GM19467 (cell line): Measurements from ENCODE around the gene ZXDC.

Experiments used
- ATAC-seq: cut with Tn5 transposase; IDR thresholded peaks from one replicate; pipeline ENCODE4 v1.9.1; 2021; ENCODE audit warnings: mild to moderate bottlenecking, moderate library complexity; ENCODE audit not compliant: unreplicated experiment

The ZXDC gene

DNA sequence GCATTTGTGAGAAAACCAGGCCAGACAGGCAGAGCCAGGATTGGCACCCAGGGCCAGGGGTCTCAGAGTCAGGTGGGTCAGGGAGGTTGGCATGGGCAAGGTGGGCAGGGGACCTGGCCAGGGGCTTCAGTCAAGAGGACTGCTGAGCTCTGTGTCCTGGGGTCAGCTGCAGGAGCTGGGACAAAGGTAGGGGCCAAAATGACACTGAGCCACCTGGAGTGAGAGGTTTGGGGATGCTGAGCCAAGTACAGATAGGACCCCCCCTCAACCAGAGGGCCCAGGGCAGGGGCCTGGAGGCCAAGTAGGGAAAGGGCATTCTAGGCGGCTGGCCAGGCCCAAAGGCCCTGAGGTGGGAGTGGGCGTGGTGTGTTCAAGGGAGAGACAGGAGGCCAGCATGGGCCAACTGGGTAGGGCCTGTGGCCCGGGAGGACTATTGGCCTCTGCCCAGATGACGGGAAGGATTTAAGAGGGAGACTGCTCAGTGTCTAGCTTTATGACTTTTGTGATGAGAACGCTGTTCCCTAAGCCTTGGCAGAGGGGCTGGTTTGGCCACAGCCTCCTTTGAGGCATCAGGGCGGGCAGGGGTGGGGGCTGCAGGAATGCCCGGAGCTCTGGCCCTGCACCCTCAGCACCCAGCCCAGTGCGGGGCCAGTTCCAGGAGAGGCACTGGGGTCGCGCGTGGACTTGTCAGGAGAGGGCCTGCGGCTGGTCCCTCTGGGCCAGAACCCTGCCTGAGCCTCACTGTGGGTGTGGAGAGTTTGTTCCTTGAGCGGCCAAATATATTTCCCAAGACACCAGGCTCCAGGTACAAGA is 77.9 kb downstream of the ZXDC start:
- no peak for ATAC-seq

GRCh38 chr3:126396536-126396935 is 79.2 kb downstream of the ZXDC start:
- ATAC-seq = no peak

GRCh38 chr3:126395846-126396513 is 79.7 kb downstream of the ZXDC start:
- no peak for ATAC-seq

- ATAC-seq = no peak
Measured at GRCh38 chr3:126394977-126395321, 80.7 kb downstream of the ZXDC start.

DNA sequence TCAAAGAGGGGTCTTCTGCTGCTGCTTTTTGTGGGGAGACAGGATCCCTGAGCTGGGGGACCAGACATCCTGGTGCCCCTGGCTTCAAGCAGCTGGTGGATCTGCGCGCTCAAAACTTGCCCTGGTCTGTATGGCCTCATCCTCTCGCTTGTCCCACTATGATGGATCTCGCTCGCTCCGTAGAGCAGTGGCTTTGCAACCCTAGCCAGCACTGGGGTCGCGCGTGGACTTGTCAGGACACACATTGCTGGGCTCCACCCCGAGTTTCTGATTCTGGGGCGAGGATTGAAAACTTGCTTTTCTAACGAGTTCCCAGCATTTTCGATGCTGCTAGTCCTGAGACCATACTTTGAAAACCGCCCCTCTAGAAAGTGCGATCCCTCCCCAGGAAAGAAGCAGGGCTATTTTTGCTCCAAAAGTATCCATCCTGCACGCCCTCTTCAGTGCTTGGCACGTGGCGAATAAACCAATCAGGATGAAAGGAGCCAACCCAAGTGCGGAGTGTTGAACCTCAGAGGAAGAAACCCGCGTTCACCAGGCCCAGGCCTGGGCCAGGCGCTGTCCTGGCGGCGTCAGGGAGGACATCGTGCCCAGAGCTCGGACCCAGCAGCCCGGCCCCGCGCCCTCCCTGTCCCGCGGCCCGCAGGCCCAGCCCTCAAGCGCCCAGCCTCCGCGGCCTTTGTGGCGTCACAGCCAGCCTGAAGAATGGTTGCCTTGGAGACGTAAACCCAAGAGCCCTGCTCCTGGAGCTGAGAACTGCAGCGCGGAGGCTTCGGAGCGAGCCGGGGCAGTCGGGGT is 81.3 kb downstream of the ZXDC start, which contains the start of gene CFAP100:
Gene CFAP100 (plus strand): TSS at position 731 of the 798 bp plus-strand sequence. CDS start 1,092 bp downstream, outside the sequence.
- no peak for ATAC-seq

- ATAC-seq = no peak
Measured at GRCh38 chr3:126393563-126393962, 82.1 kb downstream of the ZXDC start.

DNA sequence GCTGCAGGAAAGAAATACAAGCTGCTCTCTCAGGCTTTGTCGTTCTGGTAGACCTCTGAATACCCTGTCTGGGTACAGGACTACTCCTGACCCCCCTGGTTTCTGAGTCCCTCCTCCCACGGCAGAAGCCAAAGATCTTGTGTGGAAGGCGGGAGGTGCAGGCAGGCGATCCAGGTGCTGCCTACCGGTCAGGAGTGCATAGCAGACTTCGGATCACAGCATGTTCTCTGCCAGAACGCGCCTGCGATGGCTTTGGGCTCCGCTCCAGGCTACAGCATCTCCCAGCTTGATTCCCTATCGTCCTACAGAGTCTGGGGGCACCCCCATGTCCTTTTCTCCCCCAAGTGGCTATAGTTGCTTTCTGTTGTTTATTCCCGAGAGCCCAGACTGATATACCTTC is 83.4 kb downstream of the ZXDC start:
- ATAC-seq = no peak

DNA sequence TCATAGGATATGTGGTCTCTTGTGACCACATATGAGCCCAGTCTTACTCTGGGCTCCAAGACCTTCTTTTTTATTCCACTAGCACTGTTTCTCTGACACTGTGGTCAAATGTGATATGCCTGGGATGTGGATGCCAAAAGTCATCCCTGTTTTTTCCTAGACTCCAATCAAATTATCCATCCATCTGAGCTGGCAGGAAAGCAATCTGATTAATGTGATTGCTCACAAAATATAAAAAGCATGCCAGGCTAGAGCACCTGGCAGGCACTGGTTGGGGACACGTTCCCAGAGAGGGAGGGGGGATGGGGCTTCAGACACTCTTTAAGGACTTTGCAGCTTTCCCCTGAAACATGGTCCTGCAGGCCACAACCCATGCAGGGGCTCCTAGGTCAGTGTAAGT is 84.1 kb downstream of the ZXDC start:
- ATAC-seq = no peak

DNA sequence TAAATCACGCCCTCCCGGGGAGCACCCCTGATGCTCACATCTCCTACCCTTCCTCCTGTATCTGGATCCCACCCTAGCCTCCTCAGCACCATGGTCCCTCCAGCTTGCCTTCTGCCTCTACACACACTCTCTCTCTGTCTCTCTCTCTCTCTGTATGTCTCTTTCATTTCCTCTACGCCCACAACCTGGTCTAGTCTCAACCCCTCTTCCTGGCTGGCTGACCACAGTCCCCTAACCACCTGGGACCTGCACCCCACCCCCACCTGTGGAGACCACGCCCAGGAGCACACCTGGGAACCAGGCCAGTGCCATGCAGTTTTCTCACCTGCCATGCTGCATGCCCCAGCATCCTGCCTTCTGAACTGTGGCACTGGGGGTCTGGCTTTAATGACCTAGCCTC is 84.9 kb downstream of the ZXDC start:
- ATAC-seq = no peak

GRCh38 chr3:126390201-126390600 is 85.5 kb downstream of the ZXDC start:
- ATAC-seq = no peak

GRCh38 chr3:126389794-126390146 is 85.9 kb downstream of the ZXDC start:
- no peak for ATAC-seq

DNA sequence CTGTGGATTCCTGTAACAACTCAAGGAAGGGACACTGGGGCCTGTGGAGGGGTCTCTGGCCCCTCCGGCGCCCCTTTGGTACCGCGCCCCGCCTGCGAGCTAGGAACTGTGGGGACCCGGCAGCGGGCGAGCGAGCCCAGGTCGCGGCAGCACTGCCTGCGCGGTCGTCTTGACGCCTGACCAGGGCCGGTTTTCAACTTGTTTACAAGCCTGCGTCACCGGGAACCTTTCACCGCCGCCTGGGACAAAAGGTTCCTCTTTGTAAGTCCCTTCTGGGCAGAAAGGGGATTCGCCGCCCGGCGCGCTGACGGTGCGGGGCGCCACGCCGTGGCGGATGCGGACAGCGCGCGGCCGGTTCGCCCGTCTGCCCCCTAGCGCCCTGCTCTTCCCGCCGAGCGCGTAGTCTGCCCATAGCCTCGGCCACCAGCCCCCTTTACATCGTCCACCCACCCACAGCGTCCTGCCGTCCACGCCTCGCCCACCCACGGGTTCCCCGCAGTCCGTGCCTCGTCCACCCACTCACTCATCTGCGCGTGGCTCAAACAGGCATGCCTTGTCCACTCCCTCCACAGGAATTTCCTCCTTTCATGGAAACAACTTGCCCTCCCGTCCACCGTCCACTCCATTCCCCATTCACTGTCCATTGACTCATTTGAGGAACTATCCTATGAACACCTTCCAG is 86.4 kb downstream of the ZXDC start:
- no peak for ATAC-seq
